GM12875 (cell line): Measurements from ENCODE around the gene BMP4.

ENCODE experiments used
- H3K4me3 ChIP-seq: one replicate; pipeline ENCODE4 v1.5.1; 2011; ENCODE audit warnings: low read depth, low read length, control low read depth
- CTCF ChIP-seq: IDR thresholded peaks from 2 replicates; pipeline ENCODE4 v1.5.1; 2011; ENCODE audit warnings: low read depth, mild to moderate bottlenecking, control low read depth, inconsistent platforms, low read length, moderate library complexity, borderline replicate concordance; ENCODE audit not compliant: insufficient read depth

The BMP4 gene

GRCh38 chr14:53946071-53946403 lies 10.6 kb downstream of the BMP4 start:
- TF ChIP-seq CTCF, result no peak
- no peak overlapping the region for H3K4me3 ChIP-seq

DNA sequence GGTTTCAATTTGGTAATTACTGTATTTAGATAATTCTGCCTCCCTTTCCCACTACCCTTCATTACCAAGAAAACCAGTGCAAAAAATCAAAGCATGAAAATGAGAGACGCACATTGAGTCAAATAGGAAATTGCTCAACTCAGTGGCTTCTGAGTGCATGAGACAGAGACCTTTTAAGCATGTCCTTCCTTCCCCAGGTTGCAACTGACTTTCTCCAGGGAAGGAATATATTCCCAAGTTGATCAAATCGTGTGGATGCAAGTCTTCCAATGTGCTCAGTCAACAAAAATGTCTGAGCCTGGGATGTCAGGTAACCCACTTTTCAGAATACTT lies 12.9 kb downstream of the BMP4 start:
- H3K4me3 ChIP-seq, result no peak overlapping the region
- no peak for TF ChIP-seq CTCF

DNA sequence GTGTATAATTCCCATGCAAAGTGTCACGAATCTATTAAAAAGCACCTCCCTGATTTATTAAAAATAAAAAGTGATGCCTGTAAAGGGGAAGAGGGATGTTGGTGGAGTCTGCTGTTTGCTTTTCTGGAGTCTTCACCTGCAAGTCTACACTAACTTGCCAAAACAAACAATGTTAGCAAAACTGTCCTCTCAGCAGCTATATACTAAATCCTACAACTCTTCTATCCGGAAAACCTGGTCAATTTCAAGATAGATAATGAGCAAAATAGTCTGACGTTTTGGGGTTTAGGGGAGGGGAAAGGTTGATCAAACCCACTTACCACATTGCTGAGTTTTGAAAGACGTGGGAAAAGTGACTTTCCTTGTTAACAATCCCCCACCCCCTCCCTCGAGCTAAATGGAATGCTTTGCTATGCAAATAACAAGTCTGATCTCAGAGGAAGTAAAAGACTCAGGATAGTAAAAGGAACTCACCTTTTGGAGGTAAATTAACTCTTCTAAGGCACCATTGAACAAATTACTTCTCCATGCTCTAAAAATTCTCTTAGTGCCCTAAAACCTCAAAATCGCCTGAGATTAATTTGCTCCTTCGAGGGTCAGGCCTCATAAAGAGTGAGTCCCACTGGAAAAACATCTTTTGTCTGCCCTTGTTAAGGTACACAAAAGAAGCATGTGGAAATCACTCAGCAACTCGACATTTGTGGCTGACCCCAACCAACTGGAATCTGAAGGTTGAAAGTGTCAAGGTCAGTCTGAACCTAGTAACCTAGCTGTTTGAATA lies 13.5 kb downstream of the BMP4 start:
- no peak for TF ChIP-seq CTCF
- H3K4me3 ChIP-seq, result no peak overlapping the region

GRCh38 chr14:53938136-53938837 lies 18.3 kb downstream of the BMP4 start:
- no peak for TF ChIP-seq CTCF
- H3K4me3 ChIP-seq, result no peak overlapping the region

DNA sequence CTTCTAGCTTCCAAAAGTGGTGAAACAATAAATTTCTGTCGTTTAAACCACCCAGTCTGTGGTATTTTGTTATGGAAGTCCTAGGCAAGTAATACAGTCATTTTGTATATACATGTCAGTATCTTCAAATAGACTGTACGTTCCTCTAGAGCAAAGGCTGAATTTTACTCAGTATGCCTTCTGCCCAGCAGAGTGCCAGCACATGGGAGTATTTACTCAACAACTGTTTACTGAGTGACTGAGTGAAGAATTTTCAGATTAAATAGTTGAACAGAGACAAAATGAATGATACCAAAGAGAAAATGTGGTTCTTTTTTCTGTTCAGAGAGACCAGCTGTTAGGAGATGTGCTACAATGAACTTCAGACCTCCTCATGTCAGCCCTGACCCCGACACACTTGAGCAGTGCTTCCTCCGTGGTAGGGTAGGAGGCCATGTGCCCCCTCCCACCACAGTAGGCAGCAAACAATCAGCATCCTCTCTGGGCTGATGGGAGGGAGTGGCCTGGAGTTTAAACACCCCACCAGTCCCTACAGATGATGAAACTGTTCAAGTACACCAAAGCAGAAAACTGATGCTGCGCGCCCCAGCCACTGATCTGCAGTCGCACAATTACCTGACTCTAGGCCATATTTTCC lies 21.7 kb downstream of the BMP4 start:
- no peak for TF ChIP-seq CTCF
- no peak overlapping the region for H3K4me3 ChIP-seq

DNA sequence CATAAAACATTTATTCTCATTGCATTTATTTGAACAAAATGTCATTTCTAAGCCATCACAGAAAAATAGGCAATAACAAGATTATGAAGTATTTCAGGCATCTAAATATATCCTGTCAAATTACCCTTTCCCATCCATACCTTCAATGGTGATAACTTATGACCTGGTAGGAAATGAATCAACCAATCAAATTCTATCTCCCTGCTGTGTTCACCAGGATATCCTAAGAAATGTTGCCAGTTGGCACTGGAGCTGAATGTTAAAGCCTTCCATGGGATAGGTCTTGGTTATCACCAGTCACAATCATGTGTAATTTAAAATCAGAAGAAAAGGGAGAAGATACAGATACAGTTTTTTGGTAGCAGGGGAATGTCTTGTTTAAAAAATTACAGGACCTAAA lies 23.7 kb downstream of the BMP4 start:
- no peak overlapping the region for H3K4me3 ChIP-seq
- no peak for TF ChIP-seq CTCF
